ENCODE measurements around the gene TTLL5. TPM values are rescaled to one million over a fixed set of nuclear protein-coding genes. Genes with fewer than 3 reads are reported as not detected.

Gene TTLL5
- total RNA-seq, 1 experiment from 2014 or later = 35.7 TPM

- Histone ChIP-seq H2BK12ac (ENCODE audit: insufficient read length, low read depth, low read length) (no peak overlapping the region), H3K9me3 (ENCODE audit: control insufficient read depth, low read depth, low read length) (no peaks in the 10 kb centered on the region), H3K9ac (ENCODE audit: extremely low read depth, insufficient read length, low read length) (no peak overlapping the region), H2AFZ (ENCODE audit: low read length) (no peak overlapping the region), H4K91ac (ENCODE audit: insufficient read length, low read depth, low read length) (no peak overlapping the region), H3K27ac (ENCODE audit: insufficient read length, low read depth, low read length) (no peak overlapping the region), H3K14ac (ENCODE audit: insufficient read depth, low read length) (no peak overlapping the region), H2BK5ac (ENCODE audit: insufficient read length, low read length) (no peak overlapping the region), H3K79me2 (ENCODE audit: insufficient read depth, low read length) (no peaks in the 10 kb centered on the region; the same call in 1 of the 2 replicates), H2BK120ac (ENCODE audit: low read depth, low read length, poor library complexity, severe bottlenecking) (no peak overlapping the region), H3K4ac (ENCODE audit: low read depth, low read length) (no peak overlapping the region), H3T11ph (ENCODE audit: low read length) (no peak overlapping the region), H4K5ac (ENCODE audit: insufficient read length, low read depth, low read length) (no peak overlapping the region), H3K18ac (ENCODE audit: insufficient read length, low read depth, low read length) (no peak overlapping the region), H3K4me1 (ENCODE audit: insufficient read depth, low read length) (peaks cover 5% of the 10 kb centered on the region; the same call in 1 of the 2 replicates), H3K23me2 (ENCODE audit: insufficient read length, low read depth, low read length, poor library complexity, severe bottlenecking) (no peaks in the 10 kb centered on the region), H4K8ac (replicated peaks; ENCODE audit: insufficient read length, low read depth, low read length) (no peak overlapping the region), H2BK20ac (ENCODE audit: low read depth, low read length, poor library complexity, severe bottlenecking) (no peak overlapping the region), H2AK5ac (ENCODE audit: insufficient read length, low read length) (no peak overlapping the region), H3K79me1 (ENCODE audit: insufficient read depth, low read depth, low read length, poor library complexity, severe bottlenecking) (no peaks in the 10 kb centered on the region), H3K4me2 (ENCODE audit: insufficient read depth, insufficient read length, low read length) (no peak overlapping the region), H3K23ac (ENCODE audit: insufficient read length, low read depth, low read length) (no peak overlapping the region), H4K20me1 (ENCODE audit: control insufficient read depth, insufficient read depth, insufficient read length) (no peaks in the 10 kb centered on the region), H3K27me3 (ENCODE audit: insufficient read depth, low read length) (no peaks in the 10 kb centered on the region), H3K56ac (ENCODE audit: insufficient read length, low read depth, low read length) (no peak overlapping the region), H2BK15ac (ENCODE audit: low read depth, low read length) (no peak overlapping the region)
- no peak overlapping the region for H3K4me3 Mint-ChIP-seq
- no peak overlapping the region for H3K27ac Mint-ChIP-seq
- no peaks in the 10 kb centered on the region for H3K27me3 Mint-ChIP-seq (ENCODE audit: low read depth)
- no peak for TF ChIP-seq CTCF (conservative IDR thresholded peaks at IDR 0.05)
- no peaks in the 10 kb centered on the region for H3K36me3 Mint-ChIP-seq (ENCODE audit: insufficient read depth in 1 of 3, low read depth in 3 of 3)
- no peak for DNase-seq
- no peaks in the 10 kb centered on the region for H3K9me3 Mint-ChIP-seq
- WGBS (ENCODE audit: extremely low coverage, insufficient read length, low lambda C conversion rate) = no CpG with 5 or more reads among the region's 4 CpGs
- H3K4me1 Mint-ChIP-seq = peaks cover 7 to 11% of the 10 kb centered on the region in 2 experiments
Measured at GRCh38 chr14:75969126-75969525, 308.1 kb downstream of the TTLL5 start.
